LoVo (cell line): ENCODE measurements around the gene PHF12.

Experiments
- DNase-seq: peaks from one replicate; pipeline ENCODE4 v3.0.0-alpha.2; 2016; ENCODE audit warnings: low spot score

PHF12 gene

DNA sequence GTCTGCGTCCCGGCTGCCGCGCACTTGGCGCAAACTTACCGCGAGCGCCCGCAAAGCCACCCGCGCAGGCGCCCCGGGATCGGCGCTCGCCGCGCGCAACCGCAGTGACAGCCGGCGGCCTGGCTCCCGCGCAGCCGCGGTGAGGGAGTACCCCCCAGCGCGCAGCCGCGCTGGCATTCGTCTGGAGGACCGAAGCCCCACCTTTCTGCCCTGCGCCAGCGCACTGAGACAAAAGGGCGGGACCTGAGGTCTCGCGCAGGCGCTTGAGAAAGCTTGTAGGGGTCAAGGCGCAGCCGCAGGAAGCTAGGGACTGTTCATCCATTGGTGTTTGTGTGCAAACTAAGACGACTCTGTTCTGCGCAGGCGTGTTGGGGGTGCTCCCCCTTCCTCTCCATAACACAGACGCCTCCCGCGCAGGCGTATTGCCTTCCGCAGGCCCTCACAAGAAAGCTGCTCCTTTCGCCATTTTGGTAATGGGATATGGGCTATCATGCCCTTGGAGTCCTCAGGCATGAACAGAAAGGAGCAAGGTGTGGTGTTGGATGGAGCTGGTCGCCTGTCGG, at the start of gene PHF12:
PHF12 (minus strand) TSS at position 91 of the 563 bp plus-strand sequence. CDS start 558 bp downstream, outside the sequence.
- peak; percentile 100 for DNase-seq

DNA sequence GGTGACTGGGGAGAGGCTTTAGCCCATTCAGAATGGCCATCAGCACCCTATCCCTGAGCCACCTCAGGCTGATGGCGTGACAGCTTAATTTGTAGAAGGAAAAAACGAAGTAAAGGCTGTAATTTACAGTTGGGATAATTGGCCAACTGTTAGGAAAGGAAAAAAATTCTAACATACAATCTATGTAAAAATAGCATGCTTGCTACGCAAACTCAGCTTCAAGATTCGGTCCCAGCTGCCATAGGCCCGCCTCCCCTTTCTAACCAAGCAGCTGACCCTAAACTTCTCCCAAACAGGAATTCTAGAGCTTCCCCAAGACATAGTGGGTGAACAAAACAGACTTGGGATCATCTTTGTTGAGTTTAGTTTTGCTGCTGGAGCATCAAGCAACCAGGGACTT, 49.7 kb upstream of the PHF12 start:
- no peak for DNase-seq

DNA sequence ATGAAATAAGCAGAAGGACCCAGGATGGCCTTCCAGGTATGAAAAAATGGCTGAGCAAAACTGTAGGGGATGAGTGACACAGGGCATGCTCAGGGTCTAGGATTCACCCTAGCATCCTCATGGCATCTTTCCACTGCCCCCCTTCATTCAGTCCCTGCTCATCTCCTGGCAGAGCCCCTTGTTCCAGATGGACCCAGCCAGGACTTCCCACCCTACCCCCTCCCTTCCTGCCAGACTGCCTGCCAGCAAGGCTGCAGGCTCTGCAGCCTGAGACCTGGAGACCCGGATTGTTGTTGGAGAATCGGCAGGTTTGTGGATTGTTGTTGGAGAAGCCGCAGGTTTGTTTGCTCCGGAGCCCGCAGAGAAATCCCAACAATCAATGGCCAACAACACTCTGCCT, 47.9 kb upstream of the PHF12 start:
- no peak for DNase-seq

DNA sequence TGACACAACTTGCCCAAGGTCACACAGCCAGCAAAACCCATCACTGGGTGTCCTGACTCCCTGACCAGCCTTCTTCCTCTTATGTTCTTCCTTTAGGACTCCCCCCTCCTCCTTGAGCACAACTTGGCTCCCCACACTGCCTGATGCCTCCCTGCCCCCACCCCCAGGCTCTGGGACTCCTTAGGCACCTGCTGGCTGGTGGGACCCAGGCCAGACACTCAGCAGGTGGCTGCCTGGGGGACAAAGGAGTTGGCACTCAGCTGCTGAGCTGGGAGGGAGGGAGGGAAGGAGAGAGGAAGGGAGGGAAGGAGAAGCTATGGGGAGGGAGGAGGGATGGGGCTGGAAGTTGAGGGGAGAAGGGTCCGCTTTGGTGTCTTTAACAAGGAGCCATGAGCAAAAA, 46.5 kb upstream of the PHF12 start:
- no peak for DNase-seq

DNA sequence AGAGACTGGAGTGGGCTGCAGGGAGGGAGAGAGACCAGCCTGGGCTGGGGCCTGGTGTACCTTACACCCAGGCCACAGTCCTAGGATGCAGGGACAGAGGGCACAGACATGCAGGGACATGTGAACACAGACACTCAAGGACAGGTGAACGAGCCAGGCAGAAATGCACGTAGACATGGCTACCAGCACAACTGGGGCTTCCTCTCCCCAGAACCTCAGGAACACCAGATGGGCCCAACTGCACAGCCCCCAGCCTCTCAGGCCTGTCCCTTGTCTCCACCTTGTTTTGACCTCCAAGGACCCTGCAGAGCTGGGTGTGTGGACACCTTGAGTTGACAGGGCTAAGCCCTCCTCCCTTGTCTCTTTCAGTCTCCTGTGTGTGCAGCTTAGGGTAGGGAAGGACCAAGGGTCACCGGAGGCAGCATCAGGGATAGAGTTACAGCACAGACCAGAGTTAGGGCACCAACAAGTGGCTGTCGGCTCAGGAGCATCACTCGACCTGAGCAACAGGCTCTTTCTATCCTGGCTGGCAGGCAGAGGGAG, 45.3 kb upstream of the PHF12 start:
- no peak for DNase-seq

DNA sequence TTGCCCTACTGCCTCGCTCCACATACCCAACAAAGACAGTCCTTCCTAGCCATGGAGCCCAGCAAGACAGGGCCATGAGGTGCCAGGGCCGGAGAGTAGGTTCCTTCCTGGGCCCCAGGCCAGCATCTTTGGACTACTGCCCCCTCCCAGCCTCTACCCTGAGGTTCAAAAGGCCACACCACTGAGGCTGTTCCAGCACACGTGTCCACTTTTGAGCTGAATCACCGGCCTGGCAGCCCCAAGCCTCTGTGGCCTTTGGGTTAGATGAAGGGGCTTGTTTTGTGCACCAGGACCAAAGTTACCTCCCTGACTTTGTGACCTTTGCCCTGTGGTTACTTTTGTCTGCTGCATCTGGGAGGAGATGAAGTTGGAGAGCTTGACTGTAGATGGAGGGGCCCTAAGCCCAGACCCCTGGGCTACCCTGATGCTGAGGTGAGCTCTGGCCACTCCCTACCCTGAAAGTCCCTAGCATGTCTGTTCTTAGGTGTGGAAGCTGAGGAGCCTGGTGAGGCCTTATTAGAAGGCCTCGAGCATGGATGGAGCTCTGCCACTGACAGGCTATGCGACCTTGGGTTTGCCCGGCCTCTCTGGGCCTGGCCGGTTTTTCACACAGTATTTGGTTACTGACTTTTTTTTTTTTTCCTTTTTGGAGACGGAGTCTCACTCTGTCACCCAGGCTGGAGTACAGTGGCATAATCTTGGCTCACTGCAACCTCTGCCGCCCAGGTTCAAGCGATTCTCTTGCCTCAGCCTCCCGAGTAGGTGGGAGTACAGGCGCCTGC, 42.5 kb upstream of the PHF12 start:
- no peak for DNase-seq

DNA sequence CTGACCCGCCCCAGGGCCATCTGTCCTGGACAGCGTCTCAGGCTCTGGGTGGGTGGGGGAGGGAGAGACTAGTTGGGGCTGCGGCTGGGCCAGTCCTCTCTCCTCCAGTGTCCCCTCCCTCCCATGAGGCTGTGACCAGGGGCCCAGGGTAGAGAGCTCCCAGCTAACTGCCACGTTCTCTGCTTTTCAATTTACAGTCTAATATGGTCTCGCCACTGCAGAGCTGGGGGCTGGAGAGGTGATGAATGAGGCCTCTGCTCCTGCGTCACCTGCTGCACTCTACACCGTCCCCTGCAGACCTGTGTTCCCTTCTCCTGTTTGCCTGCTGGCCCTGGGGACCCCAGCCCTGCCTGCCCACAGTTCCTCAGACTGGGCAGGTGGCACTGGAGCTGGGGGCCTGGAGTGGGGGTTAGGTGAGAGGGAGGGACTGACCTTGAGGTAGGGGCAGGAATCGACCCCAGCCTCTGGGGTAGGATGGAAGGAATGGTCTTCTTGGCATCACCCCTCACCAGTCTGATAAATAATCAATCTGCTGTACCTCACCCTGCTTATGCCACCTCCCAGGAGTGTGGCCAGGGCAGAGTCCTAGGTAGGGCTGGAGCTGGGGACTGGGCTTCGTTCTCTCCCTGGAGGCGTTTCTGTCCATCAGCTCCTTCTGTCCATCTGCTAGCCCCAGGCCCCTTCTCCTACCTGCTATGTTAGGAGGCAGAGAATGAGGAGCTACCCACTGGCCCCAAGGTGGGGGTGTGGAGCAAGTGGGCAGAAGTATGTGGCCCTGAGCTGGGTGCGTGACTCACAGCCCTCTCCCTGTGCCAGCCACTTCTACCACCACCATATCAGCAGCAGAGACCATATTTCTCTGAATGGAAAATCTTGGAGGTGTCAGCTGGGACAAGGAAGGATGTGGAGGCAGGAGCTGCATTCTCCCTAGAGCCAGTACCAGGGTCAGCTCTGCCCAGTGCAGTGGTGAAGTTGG, 41.6 kb upstream of the PHF12 start:
- DNase-seq: no peak

DNA sequence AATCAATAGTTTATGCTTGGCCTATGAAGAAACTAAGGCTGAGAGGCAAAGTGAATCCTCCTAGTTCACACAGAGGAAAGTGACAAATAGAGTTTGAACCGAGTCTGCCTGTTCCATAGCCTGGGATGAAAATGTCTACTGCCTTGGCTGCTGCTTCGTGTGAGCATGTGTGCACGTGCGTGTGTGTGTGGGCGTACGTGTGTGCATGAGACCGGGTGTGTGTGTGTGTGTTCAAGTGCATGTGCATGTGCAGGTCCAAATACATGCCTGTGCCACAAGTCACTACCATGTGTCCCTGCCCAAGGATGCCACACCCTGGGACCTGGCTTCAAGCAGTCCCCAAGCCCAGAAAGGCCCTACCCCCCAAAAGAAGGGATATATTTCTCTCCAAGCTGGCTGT, 40.9 kb upstream of the PHF12 start:
- no peak for DNase-seq

DNA sequence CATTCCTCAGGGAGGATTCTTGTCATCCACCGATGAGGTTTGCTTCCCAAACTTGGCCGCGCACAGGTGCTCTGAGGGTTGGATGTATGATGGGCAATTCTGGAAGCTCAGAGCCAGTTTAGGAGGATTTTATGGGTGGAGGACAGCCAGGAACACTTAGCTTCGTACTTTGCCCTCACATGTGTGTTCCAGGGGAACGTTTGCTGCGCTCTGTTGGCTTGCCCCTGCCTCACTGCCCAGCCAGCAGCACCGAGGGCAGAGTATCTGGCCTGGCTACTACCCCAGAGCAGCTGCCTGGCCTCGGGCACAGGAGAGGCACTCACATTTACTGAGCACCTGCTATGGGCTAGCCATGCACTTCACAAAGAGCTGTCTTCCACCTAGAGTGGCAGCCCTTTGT, 40.5 kb upstream of the PHF12 start:
- DNase-seq: no peak

DNA sequence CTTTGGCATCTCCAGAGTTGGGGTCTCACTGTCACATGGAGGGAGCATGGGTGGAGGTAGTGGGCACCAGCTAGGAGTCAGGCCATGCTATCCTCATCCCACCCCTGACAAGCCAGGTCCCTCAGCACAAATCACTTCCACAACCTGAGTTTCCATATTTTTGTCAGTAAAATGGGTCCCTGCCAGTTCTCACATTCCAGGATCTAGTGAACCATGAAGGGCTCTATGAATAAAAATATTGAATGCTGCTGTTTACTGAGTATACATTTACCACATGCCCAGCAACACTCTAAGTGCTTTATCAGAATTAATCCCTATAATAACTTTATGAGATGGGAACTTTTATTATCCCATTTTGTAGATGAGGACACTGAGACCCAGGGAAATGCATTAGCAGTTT, 37.7 kb upstream of the PHF12 start:
- DNase-seq: no peak

DNA sequence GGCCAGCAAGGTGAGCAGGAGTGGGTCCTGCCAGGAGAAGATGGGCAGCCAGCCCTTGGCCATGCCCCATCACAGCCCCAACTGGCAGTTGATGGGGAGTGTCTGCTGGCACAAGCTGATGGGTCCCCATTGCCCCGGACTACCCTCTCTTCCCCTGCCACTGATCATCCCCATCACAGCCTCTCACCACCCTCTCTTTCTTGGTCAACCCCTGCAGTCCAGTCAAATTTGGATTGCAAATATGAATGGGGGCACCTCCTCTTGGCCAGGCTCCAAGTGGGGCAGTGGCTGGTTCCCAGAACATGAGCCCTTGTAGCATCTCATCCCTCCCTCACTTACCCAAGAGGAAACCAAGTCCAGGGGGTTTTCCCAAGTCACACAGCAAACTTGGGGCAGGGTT, 37.2 kb upstream of the PHF12 start:
- no peak for DNase-seq

DNA sequence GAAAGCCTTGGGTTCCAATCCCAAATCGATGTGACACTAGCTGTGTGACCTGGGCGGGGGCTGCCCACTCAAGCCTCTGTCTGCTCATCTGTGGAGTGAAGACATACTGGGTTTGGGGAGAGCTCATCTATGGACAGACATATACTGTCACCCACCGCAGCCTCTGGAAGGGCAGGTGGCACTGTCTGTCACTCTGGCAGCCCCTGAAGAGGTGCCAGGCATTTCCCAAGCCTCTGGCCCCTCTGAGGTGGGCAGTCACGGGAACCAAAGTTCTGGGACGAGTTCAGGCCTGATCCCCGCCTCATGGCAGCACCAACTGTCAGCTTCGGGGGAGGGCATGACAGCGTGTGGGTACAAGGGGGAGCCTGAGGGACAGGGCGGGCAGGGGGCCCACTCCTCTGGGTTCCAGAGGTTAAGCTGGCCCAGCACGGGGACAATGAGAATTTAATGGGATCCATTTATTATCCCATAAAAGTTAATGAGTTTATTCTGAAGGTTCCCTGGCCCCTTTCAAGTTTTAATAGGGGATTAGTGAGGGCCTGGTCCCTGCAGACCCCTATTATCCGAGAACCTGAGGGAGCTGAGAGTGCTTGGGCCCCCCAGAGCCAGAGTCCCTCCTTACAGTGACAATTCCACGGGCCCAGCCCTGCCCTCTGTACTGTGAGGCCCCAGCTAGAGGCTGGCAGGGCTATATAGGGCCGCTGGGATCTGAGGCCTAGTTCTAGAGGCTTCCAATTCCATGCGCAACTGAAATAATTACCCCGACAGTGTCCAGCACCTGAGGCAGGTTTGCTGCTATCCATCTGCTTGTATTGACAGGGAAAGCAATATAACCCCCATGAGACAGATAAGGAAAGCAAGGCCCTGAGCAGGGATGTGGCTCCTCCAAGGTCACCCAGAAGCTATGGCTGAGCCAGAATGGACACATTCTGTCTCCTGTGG, 35.7 kb upstream of the PHF12 start:
- DNase-seq: no peak

DNA sequence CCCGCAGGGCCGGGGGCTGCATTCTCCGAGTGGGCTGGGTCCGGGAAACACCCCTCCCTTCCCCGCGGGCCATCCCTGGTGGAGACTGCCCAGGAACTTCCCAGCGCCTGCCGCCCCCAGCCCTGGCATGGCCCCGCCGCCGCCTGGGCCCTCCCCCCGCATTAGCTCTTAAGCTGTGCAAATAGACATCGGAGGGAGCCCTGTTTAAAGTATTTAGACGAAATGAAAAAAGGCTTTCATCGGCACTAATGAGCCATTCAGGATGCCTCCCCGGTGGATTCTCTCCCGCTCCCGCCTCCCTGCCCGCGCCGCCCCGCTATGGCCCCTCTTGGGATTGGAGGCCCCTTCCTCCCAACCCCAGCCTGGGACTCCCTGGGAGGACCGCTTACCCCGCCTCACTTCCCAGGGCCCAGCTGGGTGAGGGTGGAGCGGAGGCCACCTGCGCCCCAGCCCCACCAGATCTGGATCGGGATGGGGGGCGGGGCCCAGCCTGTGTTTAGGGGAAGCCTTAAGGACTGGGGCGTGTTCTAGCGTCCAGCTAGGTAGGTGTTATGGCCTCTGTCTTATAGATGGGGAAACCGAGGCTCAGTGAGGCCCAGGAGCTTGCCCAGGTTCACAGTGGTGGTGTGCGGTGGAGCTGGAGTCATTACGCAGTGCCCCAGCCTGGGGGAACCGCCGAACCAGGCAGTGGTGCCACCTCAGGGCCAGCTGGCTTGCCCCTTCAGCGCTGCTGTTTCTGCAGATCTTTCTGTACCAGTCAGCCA, 34.8 kb upstream of the PHF12 start:
- DNase-seq: no peak

DNA sequence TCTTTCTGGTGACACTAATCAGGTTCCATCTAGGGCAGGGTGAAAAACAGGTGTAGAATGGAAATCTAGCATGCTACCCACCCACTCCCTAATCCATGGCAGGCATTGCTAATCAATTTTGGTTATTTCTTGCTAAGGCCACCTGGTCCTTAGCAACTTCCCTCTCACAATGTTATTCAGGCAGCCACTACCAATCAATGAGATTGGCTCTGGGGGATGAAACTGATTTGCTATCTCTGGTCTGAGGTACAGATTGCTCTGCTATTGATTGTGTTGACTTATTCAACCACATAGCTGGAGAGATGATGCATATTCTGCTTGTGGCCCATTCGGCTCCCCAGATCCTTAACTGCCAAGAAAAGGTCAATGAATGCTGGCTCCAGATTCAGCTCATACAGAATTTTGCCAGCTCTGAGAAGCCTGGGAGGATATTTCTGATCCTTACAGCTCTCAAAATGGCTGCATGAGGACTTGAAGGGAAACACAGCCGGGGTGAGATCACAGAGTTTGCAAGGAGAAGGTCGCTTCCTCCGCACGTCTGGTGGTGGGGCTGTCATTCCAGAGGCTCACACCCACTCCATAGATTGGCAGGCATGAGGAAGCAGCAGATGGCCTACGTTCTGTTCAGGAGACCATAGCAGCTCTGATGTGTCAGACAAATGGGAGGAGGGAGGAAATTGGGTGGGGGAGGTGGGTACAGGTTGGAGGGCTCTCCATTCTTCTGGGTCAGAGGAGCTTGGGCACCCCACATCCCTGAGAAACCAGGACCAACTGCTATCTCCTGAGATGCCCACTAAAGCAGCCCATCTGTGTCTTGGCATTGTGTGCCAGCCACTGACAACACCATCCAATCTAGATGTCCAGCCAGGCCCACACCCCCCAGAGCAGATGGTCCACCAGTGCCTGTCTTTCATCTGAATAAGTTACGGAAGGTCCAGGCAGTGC, 32.2 kb upstream of the PHF12 start:
- DNase-seq: no peak

DNA sequence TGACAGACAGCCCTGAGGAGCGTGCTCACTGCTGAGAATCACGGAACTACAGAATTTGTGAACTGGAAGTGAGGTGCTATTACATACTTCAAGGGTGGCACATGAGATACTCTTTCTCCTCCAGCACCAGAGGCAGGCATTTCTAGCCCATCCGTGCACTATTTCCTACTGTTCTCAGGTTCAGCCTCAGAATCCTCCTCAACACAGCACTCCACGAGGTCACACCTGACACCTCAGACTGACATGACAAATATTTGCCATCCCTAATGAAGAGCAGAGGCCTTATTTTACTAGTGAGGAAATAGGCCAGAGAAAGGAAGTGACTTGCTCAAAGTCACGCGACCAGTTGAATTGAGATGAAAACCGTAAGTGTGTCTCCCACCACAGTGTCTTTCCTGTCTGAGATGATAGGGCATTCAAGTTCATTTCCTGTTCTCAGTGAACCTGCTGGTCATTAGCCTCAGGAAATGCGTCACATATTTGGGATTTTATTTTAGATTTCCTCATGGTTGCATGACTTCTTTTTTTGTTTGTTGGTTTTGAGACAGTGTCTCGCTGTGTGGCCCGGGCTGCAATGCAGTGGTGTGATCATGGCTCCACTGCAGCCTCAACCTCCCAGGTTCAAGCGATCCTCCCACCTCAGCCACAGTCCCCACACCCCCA, 30.9 kb upstream of the PHF12 start:
- no peak for DNase-seq

DNA sequence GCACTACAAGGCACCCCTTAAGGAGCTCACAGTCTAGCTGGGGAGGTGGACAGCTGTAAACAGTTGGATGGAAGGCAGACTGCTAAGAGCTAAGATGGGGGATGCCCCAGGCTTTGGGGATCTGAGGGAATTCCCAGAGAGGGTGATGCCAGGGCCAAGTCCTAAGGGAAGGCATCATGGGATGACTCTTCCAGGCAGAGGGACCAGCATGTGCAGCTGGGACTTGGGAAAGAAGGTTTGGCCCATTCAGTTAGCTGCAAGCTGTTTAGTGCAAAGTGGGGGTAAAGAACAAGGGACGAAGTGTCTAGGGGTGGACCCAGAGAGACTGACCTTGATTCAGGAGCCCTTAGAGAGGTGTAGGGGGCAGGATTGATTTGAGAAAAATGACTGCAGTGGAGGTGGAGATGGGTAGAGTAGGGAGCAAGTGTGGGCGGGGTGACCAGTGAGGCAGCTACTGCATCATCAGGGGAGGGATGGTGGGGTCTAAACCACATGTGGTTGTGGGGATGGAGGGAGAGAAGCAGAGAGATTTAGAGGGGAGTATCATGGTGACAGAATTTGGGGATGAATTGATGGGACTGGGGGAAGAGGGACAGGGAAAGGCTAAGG, 27.1 kb upstream of the PHF12 start:
- no peak for DNase-seq

DNA sequence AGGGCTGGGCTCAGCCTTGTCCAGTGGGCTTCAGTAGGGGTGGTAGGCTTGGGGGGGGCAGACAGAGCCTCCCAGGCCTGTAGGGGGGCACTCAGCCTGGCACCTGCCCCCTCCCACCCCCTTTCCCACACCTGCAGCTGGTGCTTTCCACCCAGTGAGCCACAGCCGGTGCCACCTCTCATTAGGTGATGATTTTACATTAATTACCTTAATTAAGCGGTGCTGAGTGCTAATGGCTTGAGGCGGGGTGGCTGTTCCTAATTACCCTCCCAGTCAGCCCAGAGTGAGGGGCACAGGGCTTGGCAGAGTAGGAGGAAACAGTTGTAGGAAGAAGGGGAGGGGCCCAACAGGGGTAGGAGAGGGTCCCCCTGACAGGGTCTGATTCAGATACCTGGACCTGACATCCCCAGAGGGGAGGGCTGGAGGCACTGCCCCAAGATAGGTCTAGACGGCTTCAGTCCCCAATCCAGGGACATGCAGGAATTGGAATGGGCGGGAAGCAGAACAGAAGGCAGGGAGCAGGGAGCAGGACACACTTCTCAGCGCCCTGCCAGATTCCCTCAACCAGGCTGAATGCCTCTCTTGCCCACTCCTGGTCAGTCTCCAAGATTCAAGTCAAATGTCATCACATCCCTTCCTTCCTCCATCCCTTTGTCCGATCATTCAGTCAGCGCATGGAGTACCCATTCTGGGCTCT, 26.5 kb upstream of the PHF12 start:
- no peak for DNase-seq

DNA sequence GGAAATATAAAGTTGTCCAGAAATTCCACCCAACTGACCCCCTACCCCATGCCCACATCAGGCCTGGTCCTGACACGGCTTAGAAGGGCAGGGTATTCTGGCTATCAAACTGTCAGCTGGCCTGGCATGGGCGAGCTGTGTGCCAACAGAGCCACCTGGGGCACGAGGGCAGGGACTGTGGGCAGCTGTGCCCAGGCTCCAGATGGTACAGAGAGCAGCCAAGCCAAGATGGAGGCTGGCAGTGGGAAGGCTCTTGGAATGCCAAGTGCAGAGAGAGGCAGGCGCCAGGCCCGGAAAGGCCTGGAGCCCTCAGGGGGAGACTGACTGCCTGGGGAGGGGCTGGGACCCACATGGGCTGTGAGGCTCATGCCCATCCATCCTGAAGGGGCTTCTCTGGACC, 24.3 kb upstream of the PHF12 start:
- no peak for DNase-seq
